ENCODE results near the gene CLEC2L. TPM values are rescaled to one million over a fixed set of nuclear protein-coding genes. Genes with fewer than 3 reads are reported as not detected.
"Not testable (repeated sequence)": the region's sequence is repeated elsewhere in the genome, so short reads cannot be mapped to it uniquely, and the experiment has no call there.

The CLEC2L gene
- polyA plus RNA-seq, 1 experiment = not detected

DNA sequence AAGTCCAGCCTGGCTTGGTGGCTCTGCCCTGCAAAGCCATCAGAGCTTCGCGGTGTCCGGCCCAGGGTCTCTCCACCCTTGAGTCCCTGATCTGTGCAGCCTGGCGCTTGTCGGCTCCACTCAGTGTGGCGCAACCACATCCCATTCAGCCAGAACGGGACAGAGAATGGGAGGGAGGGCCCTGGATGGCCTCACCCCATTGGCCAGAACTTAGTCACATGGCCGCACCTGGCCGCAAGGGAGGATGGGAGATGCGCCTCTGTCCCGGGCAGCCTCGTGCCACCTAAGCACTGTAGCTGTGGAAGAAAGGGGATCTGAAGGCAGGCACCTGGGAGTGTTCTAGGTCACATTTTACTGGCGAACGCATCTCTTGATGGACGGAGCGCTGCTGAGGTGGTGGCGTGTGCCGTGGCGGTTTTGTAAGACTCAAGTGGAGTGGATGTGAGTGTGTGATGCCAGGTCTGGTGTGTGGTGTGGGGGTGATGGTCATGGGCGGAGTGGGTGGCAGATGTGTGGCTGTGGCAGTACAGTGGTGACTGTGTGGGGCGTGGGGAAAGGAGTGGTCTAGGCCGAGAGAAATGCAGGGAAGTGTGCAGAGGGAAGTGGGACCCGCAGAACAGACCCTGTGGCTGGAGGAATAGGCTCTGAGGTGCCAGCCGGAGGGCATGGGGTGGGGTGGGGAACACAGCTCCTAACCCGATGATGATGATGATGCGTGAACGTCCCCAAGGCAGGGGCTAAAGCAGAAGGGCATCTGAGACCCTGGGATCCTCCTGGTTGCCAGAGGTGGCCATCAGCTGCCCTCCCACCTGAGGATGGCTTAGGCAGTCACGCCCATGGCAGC is 19.0 kb downstream of the CLEC2L start:
- CTCF ChIA-PET = interaction anchor here (0.6 kb wide), 2 partner anchors 16 to 37 kb away, joined by 3 read pairs; no protein-coding TSS in a partner anchor
- TF ChIP-seq, protein P1, sequence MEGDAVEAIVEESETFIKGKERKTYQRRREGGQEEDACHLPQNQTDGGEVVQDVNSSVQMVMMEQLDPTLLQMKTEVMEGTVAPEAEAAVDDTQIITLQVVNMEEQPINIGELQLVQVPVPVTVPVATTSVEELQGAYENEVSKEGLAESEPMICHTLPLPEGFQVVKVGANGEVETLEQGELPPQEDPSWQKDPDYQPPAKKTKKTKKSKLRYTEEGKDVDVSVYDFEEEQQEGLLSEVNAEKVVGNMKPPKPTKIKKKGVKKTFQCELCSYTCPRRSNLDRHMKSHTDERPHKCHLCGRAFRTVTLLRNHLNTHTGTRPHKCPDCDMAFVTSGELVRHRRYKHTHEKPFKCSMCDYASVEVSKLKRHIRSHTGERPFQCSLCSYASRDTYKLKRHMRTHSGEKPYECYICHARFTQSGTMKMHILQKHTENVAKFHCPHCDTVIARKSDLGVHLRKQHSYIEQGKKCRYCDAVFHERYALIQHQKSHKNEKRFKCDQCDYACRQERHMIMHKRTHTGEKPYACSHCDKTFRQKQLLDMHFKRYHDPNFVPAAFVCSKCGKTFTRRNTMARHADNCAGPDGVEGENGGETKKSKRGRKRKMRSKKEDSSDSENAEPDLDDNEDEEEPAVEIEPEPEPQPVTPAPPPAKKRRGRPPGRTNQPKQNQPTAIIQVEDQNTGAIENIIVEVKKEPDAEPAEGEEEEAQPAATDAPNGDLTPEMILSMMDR (IDR thresholded peaks at IDR 0.05; ENCODE audit: insufficient read depth, low read depth, low read length) = no peak
- no peak for DNase-seq (ENCODE audit: low read depth)
- POLR2A ChIA-PET = no interaction called here
- Histone ChIP-seq H3K27me3 (ENCODE audit: control insufficient read depth, insufficient read depth, low read length) (no peaks in the 10 kb centered on the region; the same call in none of the 2 replicates), H3K36me3 (ENCODE audit: control insufficient read depth, insufficient read depth, low read length) (no peaks in the 10 kb centered on the region), H3K4me3 (ENCODE audit: low read depth, low read length) (no peak overlapping the region)

DNA sequence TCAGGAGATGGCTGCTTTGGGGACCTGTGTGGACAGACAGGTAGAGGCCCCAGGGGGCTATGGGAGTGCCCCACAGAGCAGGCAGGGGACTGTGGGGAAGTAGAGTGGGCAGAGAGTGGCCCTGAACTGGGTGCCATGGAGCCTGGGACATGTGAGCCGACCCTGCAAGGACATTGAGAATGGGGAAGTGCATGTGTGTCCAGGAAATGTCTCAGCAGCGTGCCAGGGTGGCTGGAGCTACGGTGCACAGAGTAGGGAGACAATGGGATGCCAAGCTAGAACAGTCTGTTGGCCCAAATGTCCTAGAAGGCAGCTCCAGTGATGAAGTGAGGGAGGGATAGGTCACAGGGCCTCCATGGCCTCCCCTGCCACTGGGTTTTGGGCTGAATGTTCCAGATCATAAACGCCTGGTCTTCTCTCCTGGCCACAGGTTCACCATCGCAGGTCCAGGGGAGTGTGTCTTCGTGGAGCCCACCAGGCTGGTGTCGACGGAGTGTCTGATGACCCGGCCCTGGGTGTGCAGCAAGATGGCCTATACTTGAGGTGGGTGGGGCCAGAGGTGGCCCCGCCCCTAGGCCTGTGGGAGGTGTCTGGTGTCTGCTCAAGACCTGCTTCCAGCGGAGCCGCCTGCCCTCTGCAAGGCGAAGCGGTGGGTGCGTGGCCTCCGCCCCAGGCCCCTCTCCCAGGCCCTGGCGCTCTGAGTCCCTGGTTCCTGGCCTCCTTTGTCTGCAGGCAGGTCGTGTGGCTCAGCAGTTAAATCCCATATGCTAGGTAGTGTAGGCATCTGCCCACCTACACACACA is 20.5 kb downstream of the CLEC2L start:
- DNase-seq (ENCODE audit: low read depth) = no peak
- Histone ChIP-seq H3K4me3 (ENCODE audit: low read depth, low read length) (no peak overlapping the region), H3K36me3 (ENCODE audit: control insufficient read depth, insufficient read depth, low read length) (no peaks in the 10 kb centered on the region), H3K27me3 (ENCODE audit: control insufficient read depth, insufficient read depth, low read length) (peaks cover 2% of the 10 kb centered on the region)
- POLR2A ChIA-PET = no interaction called here
- TF ChIP-seq, protein P1 (IDR thresholded peaks at IDR 0.05; ENCODE audit: insufficient read depth, low read depth, low read length) = no peak
- CTCF ChIA-PET = interaction anchor here (1.2 to 1.3 kb wide), 2 partner anchors 14 to 75 kb away, joined by 3 to 4 read pairs; no protein-coding TSS in a partner anchor

DNA sequence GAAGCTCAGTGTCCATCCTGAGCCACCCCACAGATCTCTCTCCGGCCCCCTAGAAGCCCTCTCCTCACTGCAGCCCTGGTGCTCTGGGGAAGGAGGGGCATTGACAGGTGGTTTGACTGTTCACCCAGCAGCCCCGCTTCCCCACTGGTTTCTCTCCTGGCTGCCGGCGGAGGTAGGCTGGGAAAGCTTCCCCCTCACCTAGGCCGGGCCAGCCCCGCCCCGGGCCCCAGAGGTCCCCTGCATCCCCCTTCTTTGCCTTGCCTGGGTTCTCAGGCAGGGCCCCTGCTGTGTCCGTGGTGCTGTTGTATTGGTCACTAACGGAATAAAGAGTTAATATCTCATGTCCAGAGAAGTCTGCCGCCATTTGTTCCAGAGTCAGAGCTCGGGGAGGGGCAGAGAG is 21.2 kb downstream of the CLEC2L start:
- no peak for DNase-seq (ENCODE audit: low read depth)
- CTCF ChIA-PET = interaction anchor here (1.2 kb wide), 1 partner anchor 75 kb away, joined by 3 read pairs; no protein-coding TSS in a partner anchor
- Histone ChIP-seq H3K27me3 (ENCODE audit: control insufficient read depth, insufficient read depth, low read length) (peaks cover 2% of the 10 kb centered on the region), H3K36me3 (ENCODE audit: control insufficient read depth, insufficient read depth, low read length) (no peaks in the 10 kb centered on the region), H3K4me3 (ENCODE audit: low read depth, low read length) (no peak overlapping the region)
- POLR2A ChIA-PET = no interaction called here
- TF ChIP-seq, protein P1 (IDR thresholded peaks at IDR 0.05; ENCODE audit: insufficient read depth, low read depth, low read length) = no peak

- Histone ChIP-seq H3K27me3 (ENCODE audit: control insufficient read depth, insufficient read depth, low read length) (peaks cover 2% of the 10 kb centered on the region; the same call in 1 of the 2 replicates), H3K36me3 (ENCODE audit: control insufficient read depth, insufficient read depth, low read length) (no peaks in the 10 kb centered on the region), H3K4me3 (ENCODE audit: low read depth, low read length) (no peak overlapping the region)
- TF ChIP-seq, protein P1 (IDR thresholded peaks at IDR 0.05; ENCODE audit: insufficient read depth, low read depth, low read length) = no peak
- ChIA-PET CTCF (interaction anchor here (1.1 kb wide), 1 partner anchor 50 kb away, joined by 3 read pairs; no protein-coding TSS in a partner anchor), POLR2A (no interaction called here)
- DNase-seq (ENCODE audit: low read depth) = no peak
Measured at GRCh38 chr7:139548302-139549028, 25.0 kb downstream of the CLEC2L start.

DNA sequence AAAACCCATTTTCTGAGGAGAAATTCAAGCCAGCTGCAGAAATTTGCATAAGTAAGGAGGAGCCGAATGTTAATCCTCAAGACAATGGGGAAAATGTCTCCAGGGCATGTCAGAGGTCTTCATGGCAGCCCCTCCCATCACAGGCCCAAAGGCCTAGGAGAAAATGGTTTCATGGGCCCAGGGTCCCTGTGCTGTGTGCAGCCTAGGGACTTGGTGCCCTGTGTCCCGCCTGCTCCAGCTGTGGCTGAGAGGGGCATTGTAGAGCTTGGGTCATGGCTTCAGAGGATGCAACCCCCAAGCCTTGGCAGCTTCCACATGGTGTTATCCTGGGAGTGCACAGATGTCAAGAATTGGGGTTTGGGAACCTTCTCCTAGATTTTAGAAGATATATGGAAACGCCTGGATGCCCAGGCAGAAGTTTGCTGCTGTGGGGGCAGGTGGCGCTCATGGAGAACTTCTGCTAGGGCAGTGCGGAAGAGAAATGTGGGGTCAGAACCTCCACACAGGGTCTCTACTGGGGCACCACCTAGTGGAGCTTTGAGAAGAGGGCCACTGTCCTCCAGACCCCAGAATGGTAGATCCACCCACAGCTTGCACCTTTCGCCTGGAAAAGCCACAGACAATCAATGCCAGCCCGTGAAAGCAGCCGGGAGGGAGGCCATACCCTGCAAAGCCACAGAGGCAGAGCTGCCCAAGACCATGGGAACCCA is 30.7 kb downstream of the CLEC2L start:
- CTCF ChIA-PET; H3K27me3 ChIP-seq (ENCODE audit: control insufficient read depth, insufficient read depth, low read length); H3K36me3 ChIP-seq (ENCODE audit: control insufficient read depth, insufficient read depth, low read length); H3K4me3 ChIP-seq (ENCODE audit: low read depth, low read length); DNase-seq (ENCODE audit: low read depth): not testable (repeated sequence)
- POLR2A ChIA-PET = interaction anchor here (0.6 kb wide), 1 partner anchor 24 kb away, joined by 3 read pairs; no protein-coding TSS in a partner anchor

All from BJ (cell line).